ENCODE measurements around the gene PRR35.

Gene PRR35

GRCh38 chr16:535446-536405, 24.5 kb upstream of the PRR35 start:
- Mint-ChIP-seq H3K9me3 (no peaks in the 10 kb centered on the region), H3K27ac (no peak overlapping the region), H3K4me1 (peaks cover 8% of the 10 kb centered on the region), H3K27me3 (no peaks in the 10 kb centered on the region), H3K4me3 (no peak overlapping the region)
- DNase-seq = no peak
- ATAC-seq = no peak

- Mint-ChIP-seq H3K4me3 (no peak overlapping the region), H3K4me1 (peaks cover 8% of the 10 kb centered on the region), H3K27ac (no peak overlapping the region), H3K9me3 (no peaks in the 10 kb centered on the region), H3K27me3 (no peaks in the 10 kb centered on the region)
- ATAC-seq (no peak), DNase-seq (no peak)
Measured at GRCh38 chr16:536746-537145, 23.4 kb upstream of the PRR35 start.

- Mint-ChIP-seq H3K27me3 (no peaks in the 10 kb centered on the region), H3K4me1 (peaks cover 8% of the 10 kb centered on the region), H3K9me3 (no peaks in the 10 kb centered on the region), H3K27ac (no peak overlapping the region), H3K4me3 (no peak overlapping the region)
- no peak for DNase-seq
- no peak for ATAC-seq
Measured at GRCh38 chr16:537415-538335, 22.5 kb upstream of the PRR35 start.

GRCh38 chr16:539901-540530, 20.2 kb upstream of the PRR35 start:
- DNase-seq = no peak
- H3K9me3 Mint-ChIP-seq = no peaks in the 10 kb centered on the region
- no peak overlapping the region for H3K4me3 Mint-ChIP-seq
- ATAC-seq = peak; percentile 55
- no peak overlapping the region for H3K27ac Mint-ChIP-seq
- H3K4me1 Mint-ChIP-seq = peaks cover 4% of the 10 kb centered on the region
- no peaks in the 10 kb centered on the region for H3K27me3 Mint-ChIP-seq

GRCh38 chr16:540645-541340, 19.4 kb upstream of the PRR35 start:
- no peak overlapping the region for H3K4me3 Mint-ChIP-seq
- no peak for ATAC-seq
- no peaks in the 10 kb centered on the region for H3K27me3 Mint-ChIP-seq
- H3K27ac Mint-ChIP-seq = peak overlapping the region in 1 of 2 donors; percentile 48
- peaks cover 4% of the 10 kb centered on the region for H3K4me1 Mint-ChIP-seq
- no peaks in the 10 kb centered on the region for H3K9me3 Mint-ChIP-seq
- DNase-seq = no peak

- H3K27me3 Mint-ChIP-seq = no peaks in the 10 kb centered on the region
- no peak for DNase-seq
- no peaks in the 10 kb centered on the region for H3K9me3 Mint-ChIP-seq
- ATAC-seq = no peak
- peaks cover 7% of the 10 kb centered on the region for H3K4me1 Mint-ChIP-seq
- H3K4me3 Mint-ChIP-seq = no peak overlapping the region
- H3K27ac Mint-ChIP-seq = no peak overlapping the region
Measured at GRCh38 chr16:543301-544164, 16.7 kb upstream of the PRR35 start.

GRCh38 chr16:544517-544916, 15.7 kb upstream of the PRR35 start:
- Mint-ChIP-seq H3K27ac (no peak overlapping the region), H3K27me3 (no peaks in the 10 kb centered on the region), H3K4me3 (no peak overlapping the region), H3K9me3 (no peaks in the 10 kb centered on the region), H3K4me1 (peaks cover 7% of the 10 kb centered on the region)
- DNase-seq (no peak), ATAC-seq (no peak)

- Mint-ChIP-seq H3K4me1 (peaks cover 7% of the 10 kb centered on the region), H3K27ac (no peak overlapping the region), H3K27me3 (no peaks in the 10 kb centered on the region), H3K4me3 (peak overlapping the region in 1 of 2 donors; percentile 58), H3K9me3 (no peaks in the 10 kb centered on the region)
- ATAC-seq = peak; percentile 48
- DNase-seq = peak in 1 of 2 donors; percentile 55
Measured at GRCh38 chr16:546909-547770, 13.1 kb upstream of the PRR35 start.

- no peak for DNase-seq
- no peaks in the 10 kb centered on the region for H3K27me3 Mint-ChIP-seq
- H3K9me3 Mint-ChIP-seq = no peaks in the 10 kb centered on the region
- ATAC-seq = no peak
- no peak overlapping the region for H3K4me3 Mint-ChIP-seq
- no peak overlapping the region for H3K27ac Mint-ChIP-seq
- H3K4me1 Mint-ChIP-seq = peaks cover 7% of the 10 kb centered on the region
Measured at GRCh38 chr16:548586-548985, 11.6 kb upstream of the PRR35 start.

- ATAC-seq = no peak
- no peak overlapping the region for H3K4me3 Mint-ChIP-seq
- no peaks in the 10 kb centered on the region for H3K9me3 Mint-ChIP-seq
- DNase-seq = no peak
- H3K27ac Mint-ChIP-seq = no peak overlapping the region
- no peaks in the 10 kb centered on the region for H3K27me3 Mint-ChIP-seq
- H3K4me1 Mint-ChIP-seq = peaks cover 7% of the 10 kb centered on the region
Measured at GRCh38 chr16:549544-550263, 10.5 kb upstream of the PRR35 start.

- ATAC-seq = no peak
- peaks cover 7% of the 10 kb centered on the region for H3K4me1 Mint-ChIP-seq
- no peak overlapping the region for H3K4me3 Mint-ChIP-seq
Measured at GRCh38 chr16:551210-551609, 9.0 kb upstream of the PRR35 start.

GRCh38 chr16:552171-552570, 8.0 kb upstream of the PRR35 start:
- H3K4me3 Mint-ChIP-seq = no peak overlapping the region
- H3K27ac Mint-ChIP-seq = no peak overlapping the region
- H3K9me3 Mint-ChIP-seq = no peaks in the 10 kb centered on the region
- H3K4me1 Mint-ChIP-seq = no peaks in the 10 kb centered on the region
- no peaks in the 10 kb centered on the region for H3K27me3 Mint-ChIP-seq
- peak; percentile 6 for ATAC-seq
- DNase-seq = no peak

More at GRCh38 chr16:551210-551609, 9.0 kb upstream of the PRR35 start:
- DNase-seq = no peak
- no peaks in the 10 kb centered on the region for H3K9me3 Mint-ChIP-seq
- no peaks in the 10 kb centered on the region for H3K27me3 Mint-ChIP-seq
- H3K27ac Mint-ChIP-seq = no peak overlapping the region

Measured in stimulated activated naive CD8-positive, alpha-beta T cell treated with anti-CD3 and anti-CD28 coated beads, Interleukin-15, amount 100 ng/mL, for 72 hours (primary cell).